A673 (cell line): ENCODE results near the gene PAPOLG.

Experiments used
- CTCF ChIP-seq: fragments of 300-800, 200-600 bp; sonication (generic); conservative IDR thresholded peaks from 2 replicates; pipeline ENCODE4 v1.5.1; 2017; ENCODE audit warnings: low read depth, mild to moderate bottlenecking, antibody characterized with exemption, low read length, moderate library complexity, mixed read lengths
- EZH2 ChIP-seq: fragments of 200-600 bp; sonication (generic); IDR thresholded peaks from 2 replicates; pipeline ENCODE4 v1.6.1; 2017; ENCODE audit warnings: borderline replicate concordance, low read depth, mild to moderate bottlenecking, mixed read lengths, antibody characterized with exemption, low read length; ENCODE audit not compliant: poor library complexity, severe bottlenecking

- TF ChIP-seq EZH2, result no peak
- no peak for TF ChIP-seq CTCF
Measured at GRCh38 chr2:60719331-60719730, 36.7 kb upstream of the PAPOLG start.
